Lung (tissue), 12 donors: Measurements from ENCODE around the gene LRRC55. TPM values are rescaled to one million over a fixed set of nuclear protein-coding genes. Genes with fewer than 3 reads are reported as not detected.

Source experiments
- ATAC-seq: fragments of 200-7000 bp; cut with Tn5 transposase; one replicate; pipeline ENCODE4 v1.9.1; 2020; ENCODE audit warnings: moderate number of reproducible peaks; ENCODE audit not compliant: insufficient read depth, low FRiP score
- DNase-seq, 3 donors: peaks; one replicate each; pipeline ENCODE4 v3.0.0-alpha.2; 2013 to 2017
- H3K27ac ChIP-seq, 2 donors: one replicate each; pipeline ENCODE4 v1.5.1; 2013; ENCODE audit warnings: mild to moderate bottlenecking in 2 of 2, moderate library complexity in 2 of 2, control low read depth in 1 of 2, inconsistent platforms in 1 of 2, low read depth in 1 of 2, low read length in 1 of 2
- H3K27me3 ChIP-seq, 3 donors: one replicate each; pipeline ENCODE4 v1.5.1; 2013; ENCODE audit warnings: low read length in 2 of 3; ENCODE audit not compliant: control insufficient read depth in 3 of 3, insufficient read depth in 3 of 3
- H3K36me3 ChIP-seq, 4 donors: one replicate each; pipeline ENCODE4 v1.5.1; 2013; ENCODE audit warnings: low read length in 4 of 4, mild to moderate bottlenecking in 1 of 4, moderate library complexity in 1 of 4; ENCODE audit not compliant: control insufficient read depth in 4 of 4, insufficient read depth in 4 of 4
- H3K4me1 ChIP-seq, 5 donors: one replicate each; pipeline ENCODE4 v1.5.1; 2013; ENCODE audit warnings: low read length in 5 of 5, mild to moderate bottlenecking in 2 of 5, moderate library complexity in 1 of 5; ENCODE audit not compliant: control insufficient read depth in 5 of 5, insufficient read depth in 5 of 5
- H3K4me3 ChIP-seq: one replicate; pipeline ENCODE4 v1.5.1; 2013; ENCODE audit warnings: mild to moderate bottlenecking, control low read depth, moderate library complexity
- H3K9ac ChIP-seq, 2 donors: one replicate each; pipeline ENCODE4 v1.5.1; 2013; ENCODE audit warnings: low read length in 2 of 2, control low read depth in 1 of 2; ENCODE audit not compliant: insufficient read depth in 1 of 2
- H3K9me3 ChIP-seq, 4 donors: one replicate each; pipeline ENCODE4 v1.5.1; 2013; ENCODE audit warnings: low read length in 3 of 4, mild to moderate bottlenecking in 1 of 4, moderate library complexity in 1 of 4; ENCODE audit not compliant: control insufficient read depth in 4 of 4, insufficient read depth in 3 of 4
- WGBS, 2 donors: extraction: QIAGEN DNeasy Blood & Tissue Kit; methylation state at CpG; one replicate each; pipeline ENCODE4 v1.1.7; 2013; 5-methylcytosine and 5-hydroxymethylcytosine counted together
- polyA plus RNA-seq, 2 donors: library from polyadenylated mRNA; stranded (reverse); fragments of 200-250 nt; gene quantifications; one replicate each; pipeline ENCODE4 v1.2.1, GENCODE V29; 2013
- total RNA-seq, 2 donors: library from RNA; depleted of rRNA in 1 of 2; stranded (reverse); fragments of >200 nt in 1 of 2; gene quantifications; one replicate each; pipeline ENCODE4 v1.2.1, GENCODE V29; 2014 to 2021
- TF ChIP-seq, protein P1 (sequence below): IDR thresholded peaks from 2 replicates; pipeline ENCODE4 v1.5.1; 2012; ENCODE audit warnings: mild to moderate bottlenecking; ENCODE audit errors: control extremely low read depth, extremely low read depth
- donor health status: control.
- donor health status: control.
- donor health status: Bipolar disorder and iron deficiency.
- donor health status: healthy.
- donor health status: DM: yes; HTN: yes; CAD: no.

The LRRC55 gene
- total and polyA plus RNA-seq, 4 donors: 0.02 to 2.9 (median 0.09) TPM

DNA sequence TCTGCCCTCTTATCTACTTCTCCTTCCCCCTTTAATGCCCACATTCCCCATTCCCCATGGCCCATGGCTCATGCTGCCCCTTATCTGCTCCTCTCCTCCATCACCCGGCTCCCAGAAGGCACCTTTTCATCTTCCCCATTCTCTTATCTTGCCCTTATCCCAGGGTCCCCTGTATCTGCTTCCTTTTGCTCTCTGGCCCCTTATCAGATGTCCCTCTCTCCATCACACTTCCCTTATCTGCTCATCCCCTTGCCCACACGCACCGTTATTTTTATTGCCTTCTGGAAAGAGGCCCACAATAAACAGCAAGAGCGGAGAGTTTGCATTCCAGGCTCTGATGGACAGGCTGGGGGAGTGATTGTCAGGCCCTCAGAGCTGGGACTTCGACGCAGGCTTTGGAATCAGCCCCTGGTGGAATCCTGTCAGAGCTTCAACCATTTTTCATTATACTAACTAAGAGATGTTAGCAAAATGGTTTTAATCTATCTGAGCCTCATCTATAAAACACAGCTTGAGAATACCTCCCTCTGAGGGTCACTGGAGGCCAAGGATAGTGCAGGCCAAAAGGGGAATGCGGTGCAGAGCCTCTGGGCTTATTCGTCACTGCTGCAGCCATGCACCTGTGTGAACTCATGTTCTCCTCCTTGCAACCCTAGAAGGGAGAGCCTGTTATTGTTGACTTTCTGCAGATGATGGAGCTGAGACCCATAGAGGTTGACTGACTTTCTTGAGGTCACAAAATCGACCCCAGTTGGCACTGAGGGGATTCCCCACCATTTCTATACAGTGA is 37.0 kb upstream of the LRRC55 start:
- TF ChIP-seq, protein P1, sequence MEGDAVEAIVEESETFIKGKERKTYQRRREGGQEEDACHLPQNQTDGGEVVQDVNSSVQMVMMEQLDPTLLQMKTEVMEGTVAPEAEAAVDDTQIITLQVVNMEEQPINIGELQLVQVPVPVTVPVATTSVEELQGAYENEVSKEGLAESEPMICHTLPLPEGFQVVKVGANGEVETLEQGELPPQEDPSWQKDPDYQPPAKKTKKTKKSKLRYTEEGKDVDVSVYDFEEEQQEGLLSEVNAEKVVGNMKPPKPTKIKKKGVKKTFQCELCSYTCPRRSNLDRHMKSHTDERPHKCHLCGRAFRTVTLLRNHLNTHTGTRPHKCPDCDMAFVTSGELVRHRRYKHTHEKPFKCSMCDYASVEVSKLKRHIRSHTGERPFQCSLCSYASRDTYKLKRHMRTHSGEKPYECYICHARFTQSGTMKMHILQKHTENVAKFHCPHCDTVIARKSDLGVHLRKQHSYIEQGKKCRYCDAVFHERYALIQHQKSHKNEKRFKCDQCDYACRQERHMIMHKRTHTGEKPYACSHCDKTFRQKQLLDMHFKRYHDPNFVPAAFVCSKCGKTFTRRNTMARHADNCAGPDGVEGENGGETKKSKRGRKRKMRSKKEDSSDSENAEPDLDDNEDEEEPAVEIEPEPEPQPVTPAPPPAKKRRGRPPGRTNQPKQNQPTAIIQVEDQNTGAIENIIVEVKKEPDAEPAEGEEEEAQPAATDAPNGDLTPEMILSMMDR: no peak
- Histone ChIP-seq H3K4me3 (no peak overlapping the region), H3K27ac (no peak overlapping the region), H3K27me3 (no peaks in the 10 kb centered on the region), H3K36me3 (no peaks in the 10 kb centered on the region), H3K9me3 (peaks cover 0 to 2% (median 0%) of the 10 kb centered on the region in 4 donors), H3K9ac (no peak overlapping the region), H3K4me1 (no peaks in the 10 kb centered on the region)
- ATAC-seq (no peak), DNase-seq (no peak)
- 29 to 42% methylated on average over 9 of the region's 9 CpGs for WGBS, 2 donors

GRCh38 chr11:57146301-57146700 is 35.5 kb upstream of the LRRC55 start:
- WGBS, 2 donors: 90 to 91% methylated on average over 3 of the region's 3 CpGs
- no peak for DNase-seq
- no peak for ATAC-seq
- Histone ChIP-seq H3K4me1 (peaks cover 0 to 5% (median 3%) of the 10 kb centered on the region in 5 donors), H3K4me3 (no peak overlapping the region), H3K36me3 (no peaks in the 10 kb centered on the region), H3K27ac (no peak overlapping the region), H3K27me3 (no peaks in the 10 kb centered on the region), H3K9me3 (peaks cover 0 to 2% (median 0%) of the 10 kb centered on the region in 4 donors), H3K9ac (no peak overlapping the region)
- TF ChIP-seq, protein P1: no peak

GRCh38 chr11:57148621-57149020 is 33.1 kb upstream of the LRRC55 start:
- no peak overlapping the region for H3K4me3 ChIP-seq
- WGBS, 2 donors: 80 to 82% methylated on average over 5 of the region's 5 CpGs
- no peaks in the 10 kb centered on the region for H3K36me3 ChIP-seq
- TF ChIP-seq, protein P1: no peak
- DNase-seq: no peak
- H3K4me1 ChIP-seq: peaks cover 0 to 5% (median 3%) of the 10 kb centered on the region in 5 donors
- H3K9ac ChIP-seq: no peak overlapping the region
- no peak overlapping the region for H3K27ac ChIP-seq
- no peaks in the 10 kb centered on the region for H3K27me3 ChIP-seq
- no peak for ATAC-seq
- H3K9me3 ChIP-seq: peaks cover 0 to 2% (median 0%) of the 10 kb centered on the region in 4 donors
